ENCODE measurements around the gene KRT79.

- TF ChIP-seq CTCF (IDR thresholded peaks at IDR 0.05; ENCODE audit: insufficient read depth, low read length), result no peak
- TF ChIP-seq POLR2AphosphoS5 (IDR thresholded peaks at IDR 0.05; ENCODE audit: low read depth), result no peak
- no peak for TF ChIP-seq REST (IDR thresholded peaks at IDR 0.05; ENCODE audit: insufficient replicate concordance, low read depth)
- TF ChIP-seq GABPA (IDR thresholded peaks at IDR 0.05; ENCODE audit: low read depth), result no peak
- no peak for TF ChIP-seq SPI1 (IDR thresholded peaks at IDR 0.05; ENCODE audit: borderline replicate concordance, low read depth)
These were observed 36.0 kb downstream of the KRT79 start for GRCh38 chr12:52798003-52798670.
